Gastrocnemius medialis (tissue), 4 donors: ENCODE measurements around the gene CLSTN2. TPM values are rescaled to one million over a fixed set of nuclear protein-coding genes. Genes with fewer than 3 reads are reported as not detected.

ENCODE experiments used
- ATAC-seq, 2 donors: fragments of 150-250 bp; one replicate each; pipeline ENCODE4 v1.9.1; 2016
- DNase-seq, 2 donors: peaks; one replicate each; pipeline ENCODE4 v3.0.0-alpha.2; 2019
- H3K27ac ChIP-seq, 4 donors: fragments of 200-600 bp; sonication (generic); 1 replicate in 1 of 4; 2 replicates in 3 of 4; pipeline ENCODE4 v1.5.1; 2016 to 2018; ENCODE audit warnings: mild to moderate bottlenecking in 2 of 4, moderate library complexity in 1 of 4
- H3K27me3 ChIP-seq, 3 donors: fragments of 200-600 bp; sonication (generic) in 2 of 3; 1 replicate in 1 of 3; 2 replicates in 2 of 3; pipeline versions ENCODE4 v1.5.1 to v1.6.0; 2016 to 2019; ENCODE audit warnings: mild to moderate bottlenecking in 1 of 3, moderate library complexity in 1 of 3
- H3K36me3 ChIP-seq, 2 donors: fragments of 200-600 bp; sonication (generic) in 1 of 2; one replicate each; pipeline ENCODE4 v1.5.1; 2017 to 2018
- H3K4me1 ChIP-seq, 2 donors: fragments of 200-600 bp; sonication (generic) in 1 of 2; one replicate each; pipeline ENCODE4 v1.5.1; 2016 to 2017; ENCODE audit warnings: mild to moderate bottlenecking in 2 of 2
- H3K4me3 ChIP-seq, 4 donors: fragments of 200-600 bp; sonication (generic) in 3 of 4; 1 replicate in 1 of 4; 2 replicates in 3 of 4; pipeline ENCODE4 v1.5.1; 2016 to 2019; ENCODE audit warnings: mild to moderate bottlenecking in 2 of 4
- H3K9me3 ChIP-seq, 3 donors: fragments of 200-600 bp; sonication (generic) in 2 of 3; 1 replicate in 1 of 3; 2 replicates in 2 of 3; pipeline ENCODE4 v1.5.1; 2016 to 2019
- CTCF ChIP-seq, 5 experiments: fragments of 450-650 bp in 3 of 5; fragments of 200-600 bp in 2 of 5; sonication (generic) in 2 of 5; IDR thresholded peaks in 4 of 5; conservative IDR thresholded peaks in 1 of 5; 1 replicate in 4 of 5; 2 replicates in 1 of 5; pipeline ENCODE4 v1.5.1; 2016 to 2019; ENCODE audit warnings: antibody characterized with exemption in 5 of 5, mild to moderate bottlenecking in 3 of 5, moderate library complexity in 3 of 5
- POLR2A ChIP-seq, 2 donors: fragments of 450-650 bp; IDR thresholded peaks; one replicate each; pipeline ENCODE4 v1.6.1; 2017; ENCODE audit warnings: antibody characterized with exemption in 2 of 2, mild to moderate bottlenecking in 2 of 2, moderate library complexity in 2 of 2
- in situ Hi-C, 4 donors: fragments of 200-750 bp; cut with MboI; loops; one replicate each; pipeline versions ENCODE4 v1.15.0 to v1.8.0; 2017; ENCODE audit warnings: low sequenced_read_pairs in 4 of 4
- intact Hi-C: fragments of 100-400 bp; cut with DNase I; formaldehyde crosslinking; loops from one replicate; pipeline ENCODE4 v1.15.1; 2023; ENCODE audit warnings: low total_unique reads
- total RNA-seq, 4 donors: library from RNA; depleted of rRNA; stranded (reverse); fragments of >200 nt; gene quantifications; one replicate each; pipeline versions ENCODE4 v1.1.0 to v1.2.3, GENCODE V29; 2016

The CLSTN2 gene
- total RNA-seq, 4 donors from 2014 or later = 1.1 to 4.9 (median 4.0) TPM

GRCh38 chr3:140199008-140199407 lies 264.0 kb downstream of the CLSTN2 start:
- in situ Hi-C loops (no loop called here), intact Hi-C loops (no loop called here)
- DNase-seq = no peak
- Histone ChIP-seq H3K9me3 (no peaks in the 10 kb centered on the region), H3K27me3 (no peaks in the 10 kb centered on the region), H3K27ac (no peak overlapping the region), H3K4me3 (no peak overlapping the region), H3K4me1 (peaks cover 0 to 17% of the 10 kb centered on the region in 2 donors), H3K36me3 (no peaks in the 10 kb centered on the region)
- no peak for ATAC-seq
- TF ChIP-seq CTCF (IDR thresholded peaks at IDR 0.05 in 4 of 5, conservative IDR thresholded peaks at IDR 0.05 in 1 of 5) (no peak), POLR2A (IDR thresholded peaks at IDR 0.05) (no peak)

- H3K4me1 ChIP-seq = peaks cover 0 to 17% of the 10 kb centered on the region in 2 donors
- H3K4me3 ChIP-seq = no peak overlapping the region
- ATAC-seq = no peak
- no peaks in the 10 kb centered on the region for H3K9me3 ChIP-seq
- intact Hi-C loops = no loop called here
- no peak overlapping the region for H3K27ac ChIP-seq
- TF ChIP-seq POLR2A (IDR thresholded peaks at IDR 0.05) (no peak), CTCF (IDR thresholded peaks at IDR 0.05 in 4 of 5, conservative IDR thresholded peaks at IDR 0.05 in 1 of 5) (no peak)
- H3K27me3 ChIP-seq = no peaks in the 10 kb centered on the region
- in situ Hi-C loops = no loop called here
- H3K36me3 ChIP-seq = no peaks in the 10 kb centered on the region
- DNase-seq = no peak
Measured at GRCh38 chr3:140199743-140200142, 264.8 kb downstream of the CLSTN2 start.

- no peaks in the 10 kb centered on the region for H3K9me3 ChIP-seq
- no peaks in the 10 kb centered on the region for H3K27me3 ChIP-seq
- H3K36me3 ChIP-seq = no peaks in the 10 kb centered on the region
- H3K27ac ChIP-seq = no peak overlapping the region
- in situ Hi-C loops = no loop called here
- ATAC-seq (no peak), DNase-seq (no peak)
- no peak overlapping the region for H3K4me3 ChIP-seq
- TF ChIP-seq POLR2A (IDR thresholded peaks at IDR 0.05) (no peak), CTCF (IDR thresholded peaks at IDR 0.05 in 4 of 5, conservative IDR thresholded peaks at IDR 0.05 in 1 of 5) (no peak)
- H3K4me1 ChIP-seq = peaks cover 0 to 1% of the 10 kb centered on the region in 2 donors
- intact Hi-C loops = no loop called here
Measured at GRCh38 chr3:140203510-140203909, 268.5 kb downstream of the CLSTN2 start.

- Histone ChIP-seq H3K4me3 (no peak overlapping the region), H3K36me3 (no peaks in the 10 kb centered on the region), H3K9me3 (no peaks in the 10 kb centered on the region), H3K27me3 (no peaks in the 10 kb centered on the region), H3K27ac (no peak overlapping the region), H3K4me1 (no peaks in the 10 kb centered on the region)
- TF ChIP-seq CTCF (IDR thresholded peaks at IDR 0.05 in 4 of 5, conservative IDR thresholded peaks at IDR 0.05 in 1 of 5) (no peak), POLR2A (IDR thresholded peaks at IDR 0.05) (no peak)
- DNase-seq (no peak), ATAC-seq (no peak)
- intact Hi-C loops (no loop called here), in situ Hi-C loops (no loop called here)
Measured at GRCh38 chr3:140204271-140204984, 269.4 kb downstream of the CLSTN2 start.

GRCh38 chr3:140205598-140205997 lies 270.6 kb downstream of the CLSTN2 start:
- H3K4me1 ChIP-seq = no peaks in the 10 kb centered on the region
- H3K9me3 ChIP-seq = no peaks in the 10 kb centered on the region
- H3K27me3 ChIP-seq = no peaks in the 10 kb centered on the region
- DNase-seq = no peak
- H3K27ac ChIP-seq = no peak overlapping the region
- intact Hi-C loops = no loop called here
- no peak overlapping the region for H3K4me3 ChIP-seq
- TF ChIP-seq POLR2A (IDR thresholded peaks at IDR 0.05) (no peak), CTCF (IDR thresholded peaks at IDR 0.05 in 4 of 5, conservative IDR thresholded peaks at IDR 0.05 in 1 of 5) (no peak)
- no peaks in the 10 kb centered on the region for H3K36me3 ChIP-seq
- in situ Hi-C loops = no loop called here
- ATAC-seq = no peak
